GM18951 (cell line): Measurements from ENCODE around the gene FAM107A.

Experiments used
- POLR2A ChIP-seq: IDR thresholded peaks from 4 replicates; pipeline ENCODE4 v1.6.1; 2011; ENCODE audit warnings: mild to moderate bottlenecking; ENCODE audit not compliant: insufficient read length, insufficient read depth; ENCODE audit errors: extremely low read depth
- in situ Hi-C: fragments of 300-500 bp; cut with MboI; formaldehyde crosslinking; loops from one replicate; pipeline ENCODE4 v1.12.0; 2022; ENCODE audit warnings: low sequenced_read_pairs, mixed read lengths, inconsistent platforms; ENCODE audit not compliant: unreplicated experiment

Gene FAM107A, protein sequence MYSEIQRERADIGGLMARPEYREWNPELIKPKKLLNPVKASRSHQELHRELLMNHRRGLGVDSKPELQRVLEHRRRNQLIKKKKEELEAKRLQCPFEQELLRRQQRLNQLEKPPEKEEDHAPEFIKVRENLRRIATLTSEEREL

DNA sequence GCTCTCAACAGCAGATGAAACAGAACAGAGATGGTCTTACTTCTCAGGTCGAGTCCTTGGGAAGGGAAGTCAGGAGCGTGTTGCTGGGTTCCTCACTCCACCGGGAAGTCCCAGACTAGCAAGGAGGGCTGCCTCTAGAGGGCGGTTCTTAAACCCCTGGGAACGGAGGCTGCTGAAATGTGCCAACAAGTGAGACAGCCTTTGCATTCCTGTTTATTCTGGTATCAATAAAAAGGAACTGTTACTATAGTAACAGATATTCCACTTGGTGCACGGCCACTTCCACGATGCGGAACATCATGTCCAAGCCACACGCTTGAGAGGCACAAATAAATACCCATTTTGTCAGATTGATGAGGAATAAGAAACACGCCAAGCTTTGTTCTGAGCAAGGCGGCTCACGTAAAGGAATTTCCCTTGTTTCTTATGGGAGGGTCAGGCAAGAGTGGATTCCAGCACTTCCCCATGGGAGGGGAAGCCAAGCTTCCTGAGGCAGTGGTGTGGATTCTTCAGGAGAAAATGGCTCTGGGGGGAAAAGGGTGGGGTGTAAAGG is at the start of gene FAM107A:
TSS of gene FAM107A (minus strand) at position 123 of the 553 bp plus-strand sequence. CDS start 7,531 bp downstream, outside the sequence.
- TF ChIP-seq POLR2A: no peak
- in situ Hi-C loops: no loop called here

DNA sequence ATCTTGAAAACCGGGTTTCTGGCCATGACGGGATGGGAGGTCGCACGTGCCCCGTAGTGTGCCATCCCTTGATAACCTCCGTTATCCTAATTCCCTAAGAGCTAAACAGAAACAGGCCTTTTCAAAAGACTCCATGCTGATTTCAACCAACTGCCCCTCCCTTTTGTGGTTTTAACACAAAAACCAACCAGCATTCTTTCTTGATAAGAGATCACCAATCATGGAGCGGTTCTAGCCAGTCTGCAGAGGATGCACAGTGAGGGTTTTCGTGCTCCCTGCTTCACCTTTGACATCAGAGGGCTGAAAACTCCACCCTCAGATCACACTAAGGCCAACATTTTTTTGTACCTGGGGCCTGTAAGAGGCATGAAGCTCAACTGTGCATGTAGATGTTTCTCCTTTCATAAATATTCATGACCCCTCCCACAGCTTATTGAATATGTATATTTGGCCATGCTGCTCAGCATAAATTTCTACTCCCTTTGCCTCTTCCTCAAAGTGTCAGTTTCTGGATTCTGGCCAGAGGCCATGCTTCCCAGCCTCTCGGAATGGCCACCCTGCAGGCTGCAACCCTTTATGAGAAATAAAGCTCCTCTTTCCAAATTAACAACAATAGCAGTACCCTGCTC is 48.1 kb upstream of the FAM107A start:
- in situ Hi-C loops: loop anchor here (25.0 kb wide), 1 partner anchor 437 kb away; the partner anchor contains the start of gene CFAP20DC
- no peak for TF ChIP-seq POLR2A

DNA sequence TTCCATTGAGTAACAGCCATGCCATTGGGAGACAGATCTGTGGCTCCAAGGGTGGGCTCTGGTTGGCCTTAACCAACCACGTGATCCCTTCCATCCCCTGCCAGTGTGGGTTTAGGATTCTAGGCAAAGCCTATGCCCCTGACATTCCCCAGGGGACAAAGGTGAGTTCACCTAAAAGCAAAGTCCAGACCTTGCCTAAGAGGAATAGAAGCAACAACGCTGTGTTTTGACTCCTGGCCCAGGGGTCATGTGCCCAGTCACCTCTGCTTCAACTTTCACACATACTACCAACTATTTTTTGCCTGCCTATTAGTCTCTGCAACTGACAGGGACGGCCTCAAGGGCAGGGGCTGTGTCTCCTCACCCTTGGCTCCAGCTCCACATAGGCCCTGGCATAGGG is 47.4 kb upstream of the FAM107A start:
- in situ Hi-C loops: no loop called here
- no peak for TF ChIP-seq POLR2A

DNA sequence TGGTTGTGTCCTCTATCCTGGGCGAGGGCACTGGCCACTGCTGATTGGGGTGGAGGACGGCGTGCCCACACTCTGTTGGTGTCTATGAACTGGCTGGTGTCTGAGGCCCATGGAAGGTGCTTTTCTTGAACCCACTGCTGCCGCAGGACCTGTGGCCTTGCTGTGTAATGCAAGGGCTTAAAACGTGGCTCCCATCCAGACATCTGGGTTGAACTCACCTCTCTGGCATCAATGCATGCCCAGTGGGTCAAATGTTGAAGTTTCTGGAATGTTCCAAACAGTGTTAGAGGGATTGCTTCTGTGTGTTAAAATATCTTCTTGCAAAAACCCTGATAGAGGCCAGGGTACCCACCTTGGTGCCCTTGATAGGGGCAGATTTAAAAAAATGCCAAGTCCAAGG is 46.8 kb upstream of the FAM107A start:
- in situ Hi-C loops: no loop called here
- no peak for TF ChIP-seq POLR2A

DNA sequence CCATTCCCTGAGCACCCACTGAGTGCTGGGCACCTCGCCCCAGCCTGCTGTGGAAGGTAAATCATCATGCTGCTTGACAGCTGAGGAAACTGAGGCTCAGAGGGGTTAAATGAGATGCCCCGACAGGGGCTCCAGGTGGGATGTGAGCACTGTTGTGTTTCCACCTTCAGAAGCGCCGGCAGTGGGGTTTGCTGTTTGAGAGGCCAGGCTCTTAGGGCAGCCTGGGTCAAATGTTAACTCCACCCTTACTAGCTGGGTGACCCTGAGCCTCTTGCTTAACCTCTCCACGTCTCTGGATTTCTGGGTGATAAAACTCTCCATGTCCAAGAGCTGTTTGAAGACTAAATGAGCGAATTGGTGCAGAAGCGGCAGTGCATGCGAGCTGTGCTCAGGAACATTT is 46.3 kb upstream of the FAM107A start:
- in situ Hi-C loops: no loop called here
- TF ChIP-seq POLR2A: no peak

DNA sequence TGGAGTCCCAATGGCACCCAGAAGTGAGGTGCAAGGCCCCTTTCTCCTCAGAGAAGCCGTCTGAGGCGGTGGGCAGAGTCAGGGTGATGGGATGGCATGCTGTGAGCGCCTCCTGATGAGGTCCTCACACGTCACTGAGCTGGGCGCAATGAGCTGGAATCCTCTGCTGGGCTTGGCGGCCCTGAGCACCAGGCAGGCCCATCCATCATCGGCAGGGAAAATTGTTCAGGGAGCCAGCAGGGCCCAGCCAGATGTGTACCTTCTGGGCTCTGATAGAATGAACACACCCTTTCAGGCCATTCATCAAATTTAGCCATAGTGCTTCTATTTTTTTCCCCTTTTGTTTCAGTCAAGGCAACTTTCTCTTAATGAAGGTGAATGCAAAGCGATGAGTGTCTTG is 45.7 kb upstream of the FAM107A start:
- no peak for TF ChIP-seq POLR2A
- in situ Hi-C loops: no loop called here

DNA sequence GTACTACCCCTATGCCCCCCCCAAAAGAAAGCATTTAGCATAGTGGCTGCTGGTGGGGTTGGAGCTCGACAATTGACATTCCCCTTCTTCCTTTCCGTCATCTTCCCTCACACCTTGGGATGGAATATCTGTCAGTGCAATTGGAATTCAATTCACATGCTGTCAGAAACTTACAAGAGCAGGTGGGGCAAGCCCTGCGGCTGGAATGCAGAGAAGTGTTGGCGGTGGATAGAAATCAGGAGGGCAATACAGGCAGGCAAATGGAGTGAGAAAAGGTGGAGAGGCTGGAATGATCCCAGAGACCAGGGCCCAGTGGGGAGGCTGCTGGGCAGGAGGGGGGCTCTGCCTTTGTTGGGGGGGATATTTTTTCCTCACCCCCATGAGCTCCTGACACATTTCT is 45.2 kb upstream of the FAM107A start:
- in situ Hi-C loops: no loop called here
- TF ChIP-seq POLR2A: no peak

DNA sequence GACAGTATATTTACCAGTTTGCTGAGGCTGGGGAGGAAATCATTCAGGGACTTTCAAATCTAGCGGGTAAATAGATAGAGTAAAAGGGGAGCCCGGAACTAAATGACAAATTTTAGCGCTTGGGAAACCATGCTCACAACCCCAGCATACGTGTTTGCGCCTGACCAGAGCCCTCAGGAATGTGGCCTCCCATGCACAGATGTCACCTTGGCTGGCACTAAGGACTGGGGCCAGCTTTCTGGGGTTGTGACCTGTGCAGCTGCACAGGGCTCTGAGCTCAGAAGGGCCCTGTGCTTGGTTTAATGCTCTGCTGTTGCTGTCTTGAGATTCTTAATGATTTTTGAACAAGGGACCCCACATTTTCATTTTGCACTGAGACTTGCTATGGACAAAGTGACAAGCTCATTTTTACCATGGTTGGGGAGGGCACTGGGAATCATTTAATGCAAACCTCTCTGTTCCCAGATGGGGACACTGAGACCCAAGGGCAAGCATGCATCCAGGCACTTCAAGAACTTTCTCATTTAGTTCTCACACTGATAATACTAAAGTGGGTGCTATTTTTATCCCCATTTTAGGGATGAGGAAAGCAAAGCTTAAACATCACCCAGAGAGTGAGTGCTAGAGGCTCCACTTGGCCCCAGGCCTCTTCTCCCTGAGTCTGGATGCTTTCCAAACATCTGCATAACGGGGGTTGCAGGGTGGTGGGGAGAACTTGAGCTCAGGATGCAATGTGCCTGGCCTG is 44.1 kb upstream of the FAM107A start:
- TF ChIP-seq POLR2A: no peak
- in situ Hi-C loops: no loop called here

DNA sequence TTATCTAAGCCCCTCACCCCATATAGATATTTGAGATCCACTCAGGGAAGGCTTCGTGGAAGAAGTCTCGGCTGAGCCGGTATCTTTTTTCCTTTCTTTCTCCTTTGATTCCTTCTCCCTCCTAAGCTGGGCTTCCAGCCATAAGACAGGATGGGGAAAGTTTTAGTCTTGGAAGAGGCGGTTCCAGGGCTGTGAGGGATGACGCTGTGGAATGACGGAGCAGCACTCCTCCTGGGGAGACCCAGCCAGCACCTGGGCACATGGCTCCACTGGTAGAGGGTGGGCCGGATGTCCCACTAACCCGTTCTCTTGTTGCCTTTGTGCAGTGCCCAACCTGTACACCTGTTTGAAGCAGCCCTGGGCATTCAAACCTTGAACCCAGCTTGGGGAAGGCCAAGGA is 43.2 kb upstream of the FAM107A start:
- in situ Hi-C loops: no loop called here
- TF ChIP-seq POLR2A: no peak

DNA sequence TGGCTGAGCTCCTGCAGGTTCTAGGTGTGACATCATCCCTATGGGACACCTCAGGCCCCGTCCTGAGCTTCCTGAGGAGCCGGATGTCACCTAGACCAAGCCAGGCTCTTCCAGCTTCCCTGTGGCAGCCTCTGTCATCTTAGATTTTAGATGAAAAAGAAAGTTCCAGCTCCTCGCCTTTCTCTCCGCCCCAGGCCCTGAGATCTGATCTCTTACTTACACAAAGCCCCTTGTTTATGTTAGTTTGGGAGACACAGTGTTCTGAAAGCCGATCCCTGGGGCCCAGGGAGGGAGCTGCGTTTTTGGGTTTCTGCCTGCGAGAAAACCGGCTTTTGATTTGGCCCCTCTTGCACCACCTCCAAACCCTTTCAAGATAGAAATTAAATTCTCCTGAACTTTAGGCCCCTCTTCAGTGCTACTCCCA is 40.2 kb upstream of the FAM107A start:
- in situ Hi-C loops: no loop called here
- TF ChIP-seq POLR2A: no peak

DNA sequence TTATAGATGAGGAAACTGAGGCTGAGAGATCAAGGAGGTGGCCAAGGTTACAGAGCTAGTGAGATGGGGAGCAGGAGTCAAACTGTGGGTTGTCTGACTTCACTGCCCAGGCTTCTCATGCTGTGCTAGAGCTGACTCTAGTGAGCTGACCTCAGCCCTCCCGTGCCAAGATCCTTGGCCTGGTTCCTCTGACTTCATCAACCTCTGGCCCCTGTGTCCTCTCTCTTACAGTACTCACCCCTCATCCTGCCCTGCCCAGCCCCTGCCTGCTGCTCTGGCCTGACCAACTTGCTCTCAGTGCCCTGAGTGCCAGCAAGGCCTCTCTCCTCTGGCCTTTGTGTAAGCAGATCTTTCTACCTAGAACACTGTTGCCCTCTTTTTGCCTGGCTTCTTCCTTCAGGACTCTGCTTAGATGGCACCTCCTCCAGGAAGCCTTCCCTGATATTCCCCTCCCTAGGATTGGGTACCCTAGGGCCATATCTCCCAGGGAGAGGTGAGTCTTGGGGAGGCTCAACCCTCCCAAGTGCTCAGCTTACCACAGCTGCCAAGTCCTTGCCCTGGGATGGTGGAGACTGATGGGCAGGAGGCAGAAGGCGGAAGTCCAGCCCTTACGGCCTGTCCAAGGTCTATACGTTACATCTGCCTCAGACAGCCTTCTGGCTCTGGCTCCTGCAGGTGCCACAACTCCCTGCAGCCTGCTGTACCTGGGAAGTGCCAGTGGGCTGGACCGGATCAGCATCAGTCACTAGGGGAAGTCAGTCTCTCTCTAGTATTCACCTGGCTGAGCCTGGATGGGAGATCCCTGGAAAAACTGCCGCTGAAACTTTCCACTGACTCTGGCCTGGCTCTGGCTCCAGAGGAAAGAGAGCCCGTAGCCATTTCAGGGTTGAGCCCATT is 36.3 kb upstream of the FAM107A start:
- no peak for TF ChIP-seq POLR2A
- in situ Hi-C loops: no loop called here

DNA sequence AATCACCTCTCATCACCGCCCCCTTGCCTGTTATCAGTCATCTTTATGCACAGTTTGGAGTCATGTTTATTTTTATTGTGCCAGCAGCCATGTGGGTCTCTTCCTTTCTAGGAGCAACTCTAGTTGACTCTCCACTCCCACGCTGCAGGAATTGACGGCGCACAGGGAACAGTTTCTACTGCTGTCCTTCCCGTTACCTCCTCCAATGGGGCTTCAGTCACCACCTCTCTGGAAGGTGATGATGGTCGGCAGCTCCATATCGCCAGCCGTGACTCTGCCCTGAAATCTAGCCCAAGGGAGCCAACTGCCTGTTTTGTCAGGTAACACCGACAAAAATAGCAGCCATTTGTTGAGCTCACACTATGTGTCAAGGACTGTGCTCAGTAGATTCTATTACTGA is 35.6 kb upstream of the FAM107A start:
- no peak for TF ChIP-seq POLR2A
- in situ Hi-C loops: no loop called here

DNA sequence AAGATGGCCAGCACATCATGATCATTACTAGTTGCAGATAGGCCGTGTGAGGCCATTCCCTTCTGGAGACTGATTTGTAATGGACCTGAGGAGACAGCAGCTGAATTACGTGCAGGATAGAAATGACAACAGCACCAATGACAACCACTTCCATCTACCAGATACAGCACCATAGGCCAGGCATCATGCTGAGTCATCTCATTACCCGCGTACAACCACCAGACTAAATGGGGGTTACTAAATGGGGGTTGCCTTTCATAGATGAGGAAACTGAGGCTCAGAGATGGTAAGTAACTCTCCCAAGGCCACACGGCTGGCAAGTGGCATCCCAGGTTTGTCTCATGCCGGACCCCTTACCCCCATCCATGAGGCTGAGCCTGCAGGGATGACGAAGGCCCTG is 32.8 kb upstream of the FAM107A start:
- in situ Hi-C loops: no loop called here
- TF ChIP-seq POLR2A: no peak
